Subcutaneous abdominal adipose tissue (tissue), 5 donors: ENCODE data around the gene TIMP2.
"Not testable (repeated sequence)": the region's sequence is repeated elsewhere in the genome, so short reads cannot be mapped to it uniquely, and the experiment has no call there.

ENCODE experiments used
- H3K27ac ChIP-seq: one replicate; pipeline ENCODE4 v1.7.0; 2013; ENCODE audit warnings: low read depth, mild to moderate bottlenecking, inconsistent platforms, low read length, moderate library complexity
- H3K27me3 ChIP-seq, 5 donors: one replicate each; pipeline ENCODE4 v1.7.0; 2013; ENCODE audit warnings: low read length in 5 of 5, inconsistent platforms in 1 of 5; ENCODE audit not compliant: control insufficient read depth in 5 of 5, insufficient read depth in 4 of 5
- H3K36me3 ChIP-seq, 5 donors: one replicate each; pipeline ENCODE4 v1.7.0; 2013; ENCODE audit warnings: low read length in 5 of 5; ENCODE audit not compliant: control insufficient read depth in 5 of 5, insufficient read depth in 5 of 5
- H3K4me1 ChIP-seq, 5 donors: one replicate each; pipeline ENCODE4 v1.7.0; 2013; ENCODE audit warnings: low read length in 5 of 5, mild to moderate bottlenecking in 3 of 5, moderate library complexity in 1 of 5; ENCODE audit not compliant: control insufficient read depth in 5 of 5, insufficient read depth in 5 of 5
- H3K4me3 ChIP-seq, 5 donors: one replicate each; pipeline ENCODE4 v1.7.0; 2013; ENCODE audit warnings: low read length in 5 of 5, low read depth in 1 of 5
- H3K9ac ChIP-seq, 5 donors: one replicate each; pipeline ENCODE4 v1.7.0; 2013; ENCODE audit warnings: low read length in 5 of 5, mild to moderate bottlenecking in 4 of 5, moderate library complexity in 3 of 5
- H3K9me3 ChIP-seq, 5 donors: one replicate each; pipeline ENCODE4 v1.7.0; 2013; ENCODE audit warnings: low read length in 5 of 5; ENCODE audit not compliant: control insufficient read depth in 5 of 5
- donor health status: healthy.
- donor health status: healthy.
- donor health status: healthy.
- donor health status: healthy.
- donor health status: healthy.

Gene TIMP2

GRCh38 chr17:78946131-78946530, 20.9 kb upstream of the TIMP2 start:
- peaks cover 3 to 14% (median 13%) of the 10 kb centered on the region in 5 donors for H3K9me3 ChIP-seq
- H3K27ac ChIP-seq: no peak overlapping the region
- H3K9ac ChIP-seq: no peak overlapping the region
- no peaks in the 10 kb centered on the region for H3K36me3 ChIP-seq
- no peaks in the 10 kb centered on the region for H3K27me3 ChIP-seq
- peaks cover 0 to 8% (median 6%) of the 10 kb centered on the region in 5 donors for H3K4me1 ChIP-seq
- no peak overlapping the region for H3K4me3 ChIP-seq

GRCh38 chr17:78945455-78945854, 20.3 kb upstream of the TIMP2 start:
- peaks cover 0 to 11% (median 7%) of the 10 kb centered on the region in 5 donors for H3K4me1 ChIP-seq
- not testable (repeated sequence) for H3K9me3 ChIP-seq, H3K4me3 ChIP-seq, H3K27me3 ChIP-seq, H3K36me3 ChIP-seq, H3K9ac ChIP-seq, H3K27ac ChIP-seq

- Histone ChIP-seq H3K9me3 (peaks cover 0 to 2% (median 2%) of the 10 kb centered on the region in 5 donors), H3K36me3 (no peaks in the 10 kb centered on the region), H3K4me1 (peaks cover 0 to 12% (median 7%) of the 10 kb centered on the region in 5 donors), H3K27ac (no peak overlapping the region), H3K4me3 (no peak overlapping the region), H3K27me3 (peaks cover 0 to 3% (median 0%) of the 10 kb centered on the region in 5 donors), H3K9ac (no peak overlapping the region)
Observed at GRCh38 chr17:78944956-78945355, 19.8 kb upstream of the TIMP2 start.

GRCh38 chr17:78944026-78944425, 18.8 kb upstream of the TIMP2 start:
- no peak overlapping the region for H3K4me3 ChIP-seq
- no peaks in the 10 kb centered on the region for H3K9me3 ChIP-seq
- no peaks in the 10 kb centered on the region for H3K36me3 ChIP-seq
- H3K4me1 ChIP-seq: peaks cover 0 to 12% (median 7%) of the 10 kb centered on the region in 5 donors
- no peak overlapping the region for H3K9ac ChIP-seq
- H3K27me3 ChIP-seq: peaks cover 0 to 3% (median 0%) of the 10 kb centered on the region in 5 donors
- H3K27ac ChIP-seq: no peak overlapping the region

GRCh38 chr17:78940708-78941107, 15.5 kb upstream of the TIMP2 start:
- no peaks in the 10 kb centered on the region for H3K36me3 ChIP-seq
- no peaks in the 10 kb centered on the region for H3K9me3 ChIP-seq
- H3K4me1 ChIP-seq: peaks cover 0 to 6% (median 2%) of the 10 kb centered on the region in 5 donors
- H3K9ac ChIP-seq: no peak overlapping the region
- no peak overlapping the region for H3K27ac ChIP-seq
- peaks cover 0 to 3% (median 0%) of the 10 kb centered on the region in 5 donors for H3K27me3 ChIP-seq
- H3K4me3 ChIP-seq: no peak overlapping the region

GRCh38 chr17:78940258-78940657, 15.1 kb upstream of the TIMP2 start:
- Histone ChIP-seq H3K36me3 (no peaks in the 10 kb centered on the region), H3K27ac (no peak overlapping the region), H3K9ac (no peak overlapping the region), H3K4me3 (no peak overlapping the region), H3K27me3 (peaks cover 0 to 3% (median 0%) of the 10 kb centered on the region in 5 donors), H3K9me3 (no peaks in the 10 kb centered on the region), H3K4me1 (peaks cover 0 to 10% (median 4%) of the 10 kb centered on the region in 5 donors)

- no peak overlapping the region for H3K27ac ChIP-seq
- peaks cover 0 to 3% (median 0%) of the 10 kb centered on the region in 5 donors for H3K27me3 ChIP-seq
Observed at GRCh38 chr17:78939615-78940014, 14.4 kb upstream of the TIMP2 start.

GRCh38 chr17:78937561-78937960, 12.4 kb upstream of the TIMP2 start:
- peaks cover 0 to 3% (median 0%) of the 10 kb centered on the region in 5 donors for H3K27me3 ChIP-seq
- H3K4me3 ChIP-seq: no peak overlapping the region
- H3K9me3 ChIP-seq: no peaks in the 10 kb centered on the region
- no peak overlapping the region for H3K27ac ChIP-seq
- H3K4me1 ChIP-seq: peaks cover 5 to 35% (median 26%) of the 10 kb centered on the region in 5 donors
- H3K36me3 ChIP-seq: no peaks in the 10 kb centered on the region
- H3K9ac ChIP-seq: no peak overlapping the region

More at GRCh38 chr17:78939615-78940014, 14.4 kb upstream of the TIMP2 start:
- no peak overlapping the region for H3K4me3 ChIP-seq
- H3K36me3 ChIP-seq: no peaks in the 10 kb centered on the region
- no peak overlapping the region for H3K9ac ChIP-seq
- H3K4me1 ChIP-seq: peaks cover 0 to 17% (median 11%) of the 10 kb centered on the region in 5 donors
- H3K9me3 ChIP-seq: no peaks in the 10 kb centered on the region

- H3K4me1 ChIP-seq: peaks cover 5 to 32% (median 26%) of the 10 kb centered on the region in 5 donors
- no peak overlapping the region for H3K4me3 ChIP-seq
- peak overlapping the region; percentile 78 for H3K27ac ChIP-seq
- H3K36me3 ChIP-seq: no peaks in the 10 kb centered on the region
- H3K9me3 ChIP-seq: no peaks in the 10 kb centered on the region
- no peak overlapping the region for H3K9ac ChIP-seq
- H3K27me3 ChIP-seq: peaks cover 0 to 2% (median 0%) of the 10 kb centered on the region in 5 donors
Observed at GRCh38 chr17:78935419-78936323, 10.5 kb upstream of the TIMP2 start.
